H1 (cell line): ENCODE measurements around the gene SLC66A1. TPM values are rescaled to one million over a fixed set of nuclear protein-coding genes. Genes with fewer than 3 reads are reported as not detected.

Experiments used
- CTCF ChIA-PET: fragments of 300-600 bp; sonication (Branson Sonifier 250); formaldehyde crosslinking; loops from one replicate; lab custom pipeline; 2021; ENCODE audit not compliant: partially characterized antibody; lab: Charles Lee
- POLR2A ChIA-PET: fragments of 300-600 bp; sonication (Branson Sonifier 250); formaldehyde crosslinking; loops from one replicate; lab custom pipeline; 2021; ENCODE audit warnings: inconsistent platforms; ENCODE audit not compliant: partially characterized antibody; lab: Charles Lee
- DNase-seq, 2 experiments: peaks; one replicate each; pipeline versions ENCODE4 v3.0.0 to v3.0.0-alpha.2; 2010 to 2022; ENCODE audit warnings: low spot score in 2 of 2, low read depth in 1 of 2, mixed read lengths in 1 of 2
- FAIRE-seq: peaks from 2 replicates; lab custom pipeline; 2011; peaks lifted over from hg19 to GRCh38; lab: Jason Lieb, UNC
- H2AFZ ChIP-seq: 2 replicates; pipeline ENCODE4 v1.8.1; 2012; ENCODE audit warnings: low read length, inconsistent platforms
- H2AK5ac ChIP-seq: 2 replicates; pipeline ENCODE4 v1.6.1; 2013; ENCODE audit warnings: low read depth, low read length
- H2BK120ac ChIP-seq: replicated peaks from 2 replicates; pipeline ENCODE3; 2013; ENCODE audit warnings: low read depth, low read length, inconsistent platforms
- H2BK12ac ChIP-seq: 2 replicates; pipeline ENCODE4 v1.6.1; 2013; ENCODE audit warnings: low read depth, low read length
- H2BK15ac ChIP-seq: 2 replicates; pipeline ENCODE4 v1.6.1; 2013; ENCODE audit warnings: low read length
- H2BK20ac ChIP-seq: 2 replicates; pipeline ENCODE4 v1.6.1; 2013; ENCODE audit warnings: low read length
- H2BK5ac ChIP-seq: 2 replicates; pipeline ENCODE4 v1.6.1; 2013; ENCODE audit warnings: low read depth, low read length
- H3K14ac ChIP-seq: 2 replicates; pipeline ENCODE4 v1.6.1; 2013; ENCODE audit warnings: inconsistent platforms; ENCODE audit not compliant: insufficient read length
- H3K18ac ChIP-seq: 2 replicates; pipeline ENCODE4 v1.6.1; 2013; ENCODE audit warnings: low read length; ENCODE audit errors: extremely low read depth
- H3K23ac ChIP-seq: 2 replicates; pipeline ENCODE4 v1.6.1; 2013; ENCODE audit warnings: inconsistent platforms; ENCODE audit not compliant: insufficient read length
- H3K23me2 ChIP-seq: 2 replicates; pipeline ENCODE4 v1.6.1; 2013; ENCODE audit warnings: low read depth, low read length
- H3K27ac ChIP-seq: 2 replicates; pipeline ENCODE4 v1.6.1; 2011; ENCODE audit warnings: low read depth, low read length, inconsistent platforms
- H3K27me3 ChIP-seq, 4 experiments: replicated peaks in 1 of 4; 1 replicate in 1 of 4; 2 replicates in 3 of 4; pipeline versions ENCODE4 v1.6.1 to v1.8.1; 2011 to 2013; ENCODE audit warnings: low read length in 3 of 4, mild to moderate bottlenecking in 3 of 4, inconsistent platforms in 2 of 4, mixed read lengths in 2 of 4, moderate library complexity in 1 of 4; ENCODE audit not compliant: control insufficient read depth in 3 of 4, insufficient read depth in 3 of 4; ENCODE audit errors: extremely low read depth in 1 of 4
- H3K36me3 ChIP-seq, 4 experiments: 2 replicates each; pipeline versions ENCODE4 v1.6.1 to v1.8.1; 2011 to 2013; ENCODE audit warnings: mild to moderate bottlenecking in 4 of 4, low read length in 3 of 4, moderate library complexity in 2 of 4, control low read depth in 1 of 4, inconsistent platforms in 1 of 4; ENCODE audit not compliant: insufficient read depth in 4 of 4, control insufficient read depth in 2 of 4
- H3K4ac ChIP-seq: replicated peaks from 2 replicates; pipeline ENCODE3; 2013; ENCODE audit warnings: low read length, low read depth, mixed read lengths, inconsistent platforms; ENCODE audit not compliant: insufficient read length
- H3K4me1 ChIP-seq, 4 experiments: replicated peaks in 1 of 4; 1 replicate in 1 of 4; 2 replicates in 3 of 4; pipeline versions ENCODE4 v1.6.1 to v1.8.1; 2011 to 2013; ENCODE audit warnings: low read length in 3 of 4, inconsistent platforms in 2 of 4, mixed read lengths in 1 of 4; ENCODE audit not compliant: insufficient read depth in 4 of 4, control insufficient read depth in 3 of 4
- H3K4me2 ChIP-seq, 2 experiments: 2 replicates each; pipeline versions ENCODE4 v1.6.1 to v1.8.1; 2011 to 2013; ENCODE audit warnings: low read depth in 2 of 2, low read length in 2 of 2, control low read depth in 1 of 2, inconsistent platforms in 1 of 2, mild to moderate bottlenecking in 1 of 2; ENCODE audit not compliant: insufficient read depth in 1 of 2
- H3K4me3 ChIP-seq, 4 experiments: fragments of 200-600, 300-600 bp in 1 of 4; sonication (generic), shearing (Covaris generic), sonication (Bioruptor Twin) in 1 of 4; 2 replicates each; pipeline versions ENCODE4 v1.5.1 to v1.8.1; 2011 to 2016; ENCODE audit warnings: low read length in 4 of 4, low read depth in 3 of 4, control low read depth in 2 of 4, inconsistent platforms in 2 of 4, mild to moderate bottlenecking in 2 of 4, mixed read lengths in 1 of 4, moderate library complexity in 1 of 4; ENCODE audit not compliant: insufficient read depth in 2 of 4; ENCODE audit errors: extremely low read depth in 1 of 4
- H3K56ac ChIP-seq: replicated peaks from 2 replicates; pipeline ENCODE3; 2013; ENCODE audit warnings: low read depth, mild to moderate bottlenecking, mixed read lengths, low read length, inconsistent platforms; ENCODE audit not compliant: insufficient read length
- H3K79me1 ChIP-seq: 2 replicates; pipeline ENCODE4 v1.6.1; 2013; ENCODE audit warnings: low read depth, low read length, control low read depth
- H3K79me2 ChIP-seq, 2 experiments: 2 replicates each; pipeline versions ENCODE4 v1.6.1 to v1.8.1; 2012 to 2013; ENCODE audit warnings: low read length in 2 of 2, mild to moderate bottlenecking in 2 of 2, inconsistent platforms in 1 of 2; ENCODE audit not compliant: insufficient read depth in 2 of 2, control insufficient read depth in 1 of 2
- H3K9ac ChIP-seq, 4 experiments: replicated peaks in 1 of 4; 1 replicate in 1 of 4; 2 replicates in 3 of 4; pipeline versions ENCODE4 v1.6.1 to v1.8.1; 2011 to 2013; ENCODE audit warnings: low read depth in 3 of 4, low read length in 3 of 4, control low read depth in 2 of 4, mild to moderate bottlenecking in 2 of 4, moderate library complexity in 2 of 4, inconsistent platforms in 1 of 4; ENCODE audit errors: extremely low read depth in 1 of 4
- H3K9me3 ChIP-seq, 2 experiments: 2 replicates each; pipeline versions ENCODE4 v1.6.1 to v1.8.1; 2012 to 2013; ENCODE audit warnings: mild to moderate bottlenecking in 2 of 2, moderate library complexity in 2 of 2, control low read depth in 1 of 2, inconsistent platforms in 1 of 2, low read depth in 1 of 2, low read length in 1 of 2, mixed read lengths in 1 of 2; ENCODE audit not compliant: insufficient read depth in 2 of 2
- H4K20me1 ChIP-seq, 2 experiments: replicated peaks in 1 of 2; 2 replicates each; pipeline versions ENCODE3 to v1.8.1; 2011 to 2013; ENCODE audit warnings: inconsistent platforms in 2 of 2, low read length in 2 of 2, mild to moderate bottlenecking in 1 of 2; ENCODE audit not compliant: insufficient read depth in 2 of 2, control insufficient read depth in 1 of 2
- H4K5ac ChIP-seq: 2 replicates; pipeline ENCODE4 v1.6.1; 2013; ENCODE audit warnings: low read length, low read depth, mixed read lengths, inconsistent platforms; ENCODE audit not compliant: insufficient read length
- H4K8ac ChIP-seq: 2 replicates; pipeline ENCODE4 v1.8.0; 2013; ENCODE audit warnings: mild to moderate bottlenecking, moderate library complexity, low read length, inconsistent platforms; ENCODE audit not compliant: insufficient read depth; ENCODE audit errors: extremely low read depth
- H4K91ac ChIP-seq: replicated peaks from 2 replicates; pipeline ENCODE3; 2013; ENCODE audit warnings: low read length, mixed read lengths, inconsistent platforms; ENCODE audit not compliant: insufficient read length
- CHD2 ChIP-seq: IDR thresholded peaks from 2 replicates; pipeline ENCODE4 v1.6.1; 2012; ENCODE audit warnings: low read length, improper control_type of control experiment
- EP300 ChIP-seq, 2 experiments: IDR thresholded peaks; 1 replicate in 1 of 2; 2 replicates in 1 of 2; pipeline ENCODE4 v1.6.1; 2011 to 2012; ENCODE audit warnings: low read depth in 2 of 2, low read length in 2 of 2, mild to moderate bottlenecking in 2 of 2, borderline replicate concordance in 1 of 2, inconsistent platforms in 1 of 2, moderate library complexity in 1 of 2
- GTF2F1 ChIP-seq: IDR thresholded peaks from 2 replicates; pipeline ENCODE4 v1.6.1; 2012; ENCODE audit warnings: low read depth, low read length, improper control_type of control experiment, borderline replicate concordance
- JUND ChIP-seq: IDR thresholded peaks from 2 replicates; pipeline ENCODE4 v1.6.1; 2011; ENCODE audit warnings: mild to moderate bottlenecking, improper control_type of control experiment, low read length
- MAFK ChIP-seq: IDR thresholded peaks from 2 replicates; pipeline ENCODE4 v1.6.1; 2012; ENCODE audit warnings: low read depth, mild to moderate bottlenecking, improper control_type of control experiment, low read length
- RNF2 ChIP-seq: fragments of 200-900, 300-1000 bp; sonication (generic); IDR thresholded peaks from 2 replicates; pipeline ENCODE4 v1.7.1; 2016; ENCODE audit warnings: borderline replicate concordance, low read depth, mild to moderate bottlenecking, antibody characterized with exemption, low read length; ENCODE audit not compliant: poor library complexity, severe bottlenecking; ENCODE audit errors: missing control alignments
- TAF1 ChIP-seq: IDR thresholded peaks from 2 replicates; pipeline ENCODE4 v1.6.1; 2011; ENCODE audit warnings: mild to moderate bottlenecking, low read depth, low read length
- WGBS, 2 experiments: shearing (Covaris generic) in 1 of 2; methylation state at CpG; one replicate each; pipeline versions ENCODE4 v1.1.6 to v1.1.7; 2013 to 2015; ENCODE audit warnings: low lambda C conversion rate in 2 of 2, mixed read lengths in 2 of 2, inconsistent platforms in 1 of 2, low coverage in 1 of 2, missing lambda C conversion rate in 1 of 2; ENCODE audit not compliant: insufficient replicate concordance in 2 of 2, insufficient coverage in 1 of 2, insufficient read length in 1 of 2; ENCODE audit errors: extremely low coverage in 1 of 2, missing lambda C conversion rate in 1 of 2; 5-methylcytosine and 5-hydroxymethylcytosine counted together
- polyA plus RNA-seq, 7 experiments: library from polyadenylated mRNA; depleted of rRNA in 3 of 7; stranded (reverse) in 5 of 7; unstranded in 2 of 7; fragments of >200 nt in 5 of 7; fragments of 200-250 nt in 2 of 7; gene quantifications; 1 replicate in 5 of 7; 2 replicates in 1 of 7; 4 replicates in 1 of 7; pipeline versions ENCODE4 v1.2.1 to v1.2.3, GENCODE V29; 2011 to 2013; ENCODE audit warnings: missing spikeins in 2 of 7, mixed read lengths in 2 of 7
- total RNA-seq: library from RNA; stranded (reverse); fragmentation: NEBNext Ultra II Directional; extraction: Animal tissue kit (Norgen Biotek cat#: 25700); gene quantifications from 2 replicates; pipeline ENCODE4 v1.2.1, GENCODE V29; 2021
- TF ChIP-seq, protein P1 (sequence below): IDR thresholded peaks from 2 replicates; pipeline ENCODE4 v1.6.1; 2011; ENCODE audit warnings: low read depth, mild to moderate bottlenecking, low read length; ENCODE audit not compliant: insufficient read depth
- TF ChIP-seq, protein P2 (sequence below): IDR thresholded peaks from 2 replicates; pipeline ENCODE4 v1.6.1; 2011; ENCODE audit warnings: low read length, improper control_type of control experiment

Gene SLC66A1
- total and polyA plus RNA-seq, 2 of the 8 experiments (the other 6 are each of a cell fraction or from before 2014, with no cell fraction given), result 16.8 to 27.9 TPM

DNA sequence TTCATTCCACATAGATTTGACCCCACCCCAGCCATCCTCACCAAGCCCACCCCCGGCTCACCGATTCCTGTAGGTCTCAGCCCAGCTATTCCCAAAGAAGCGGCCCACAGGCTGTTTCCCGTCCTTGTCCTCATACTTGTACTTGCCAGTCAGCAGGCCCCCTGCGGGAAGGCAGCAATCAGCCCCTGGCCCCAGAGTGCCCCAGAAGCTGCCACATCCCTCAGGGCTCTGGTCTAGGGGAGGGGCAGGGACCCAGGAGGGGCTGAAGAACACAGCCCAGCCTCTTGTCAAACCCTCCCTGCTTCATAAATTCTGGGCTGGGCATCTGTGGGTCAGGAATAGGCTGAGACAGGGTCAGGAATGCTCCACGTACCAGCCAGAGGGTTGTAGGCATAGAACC, 5.2 kb upstream of the SLC66A1 start:
- ChIA-PET POLR2A (interaction anchor here (0.7 kb wide), 1 partner anchor 176 kb away, joined by 3 read pairs; no protein-coding TSS in a partner anchor), CTCF (interaction anchor here (0.6 to 0.8 kb wide), 3 partner anchors 10 to 347 kb away, joined by 3 read pairs; no protein-coding TSS in a partner anchor)
- no peak for FAIRE-seq
- H3K23ac ChIP-seq, result no peak overlapping the region
- H3K14ac ChIP-seq, result no peak overlapping the region
- H3K18ac ChIP-seq, result no peak overlapping the region
- no peak overlapping the region for H4K91ac ChIP-seq
- no peak overlapping the region for H3K9ac ChIP-seq
- no peak overlapping the region for H2BK120ac ChIP-seq
- no peak overlapping the region for H2AK5ac ChIP-seq
- no peaks in the 10 kb centered on the region for H3K9me3 ChIP-seq
- H2AFZ ChIP-seq, result no peak overlapping the region
- H3K56ac ChIP-seq, result no peak overlapping the region
- H4K8ac ChIP-seq, result no peak overlapping the region
- H3K23me2 ChIP-seq, result peaks cover 6% of the 10 kb centered on the region; the same call in 1 of the 2 replicates
- no peak overlapping the region for H2BK15ac ChIP-seq
- no peak overlapping the region for H3K27ac ChIP-seq
- H3K4ac ChIP-seq, result no peak overlapping the region
- peaks cover 5 to 6% of the 10 kb centered on the region in 2 experiments for H4K20me1 ChIP-seq
- peaks cover 0 to 4% (median 1%) of the 10 kb centered on the region in 4 experiments; a peak in 1 of 7 replicates for H3K27me3 ChIP-seq
- WGBS, 2 experiments, result 81% methylated on average over 5 of the region's 6 CpGs; no CpG with 5 or more reads in 1 of the 2 experiments
- no peak for TF ChIP-seq RNF2
- TF ChIP-seq JUND, result no peak
- no peak for TF ChIP-seq TAF1
- TF ChIP-seq CHD2, result no peak
- TF ChIP-seq, protein P1, sequence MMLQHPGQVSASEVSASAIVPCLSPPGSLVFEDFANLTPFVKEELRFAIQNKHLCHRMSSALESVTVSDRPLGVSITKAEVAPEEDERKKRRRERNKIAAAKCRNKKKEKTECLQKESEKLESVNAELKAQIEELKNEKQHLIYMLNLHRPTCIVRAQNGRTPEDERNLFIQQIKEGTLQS, result no peak
- TF ChIP-seq, protein P2, sequence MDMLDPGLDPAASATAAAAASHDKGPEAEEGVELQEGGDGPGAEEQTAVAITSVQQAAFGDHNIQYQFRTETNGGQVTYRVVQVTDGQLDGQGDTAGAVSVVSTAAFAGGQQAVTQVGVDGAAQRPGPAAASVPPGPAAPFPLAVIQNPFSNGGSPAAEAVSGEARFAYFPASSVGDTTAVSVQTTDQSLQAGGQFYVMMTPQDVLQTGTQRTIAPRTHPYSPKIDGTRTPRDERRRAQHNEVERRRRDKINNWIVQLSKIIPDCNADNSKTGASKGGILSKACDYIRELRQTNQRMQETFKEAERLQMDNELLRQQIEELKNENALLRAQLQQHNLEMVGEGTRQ, result no peak
- no peak for TF ChIP-seq MAFK
- TF ChIP-seq EP300 (IDR thresholded peaks at IDR 0.05; ENCODE audit: borderline replicate concordance in 1 of 2, low read depth in 2 of 2, low read length in 2 of 2), result no peak
- TF ChIP-seq GTF2F1, result no peak
- TF ChIP-seq, all 59 proteins: peak for 0
- H3K4me2 ChIP-seq, result no peak overlapping the region
- peaks cover 5 to 30% (median 18%) of the 10 kb centered on the region in 4 experiments; a peak in 7 of 8 replicates for H3K36me3 ChIP-seq
- H2BK20ac ChIP-seq, result no peak overlapping the region
- peaks cover 2% of the 10 kb centered on the region; the same call in 1 of the 2 replicates for H3K79me1 ChIP-seq
- H4K5ac ChIP-seq, result no peak overlapping the region
- H2BK12ac ChIP-seq, result no peak overlapping the region
- no peak overlapping the region for H3K4me3 ChIP-seq
- H3K79me2 ChIP-seq, result no peaks in the 10 kb centered on the region; a peak in 1 of 4 replicates
- DNase-seq, result no peak
- H3K4me1 ChIP-seq, result peaks cover 0 to 9% (median 3%) of the 10 kb centered on the region in 4 experiments; a peak in 4 of 7 replicates
- H2BK5ac ChIP-seq, result no peak overlapping the region
